ENCODE measurements around the gene KDM3A. TPM values are rescaled to one million over a fixed set of nuclear protein-coding genes. Genes with fewer than 3 reads are reported as not detected.
A peak's percentile ranks its signal among the peaks of the same experiment; 100 is the strongest.

The KDM3A gene
- total and polyA plus RNA-seq, 5 donors = 21.0 to 54.3 (median 42.3) TPM

DNA sequence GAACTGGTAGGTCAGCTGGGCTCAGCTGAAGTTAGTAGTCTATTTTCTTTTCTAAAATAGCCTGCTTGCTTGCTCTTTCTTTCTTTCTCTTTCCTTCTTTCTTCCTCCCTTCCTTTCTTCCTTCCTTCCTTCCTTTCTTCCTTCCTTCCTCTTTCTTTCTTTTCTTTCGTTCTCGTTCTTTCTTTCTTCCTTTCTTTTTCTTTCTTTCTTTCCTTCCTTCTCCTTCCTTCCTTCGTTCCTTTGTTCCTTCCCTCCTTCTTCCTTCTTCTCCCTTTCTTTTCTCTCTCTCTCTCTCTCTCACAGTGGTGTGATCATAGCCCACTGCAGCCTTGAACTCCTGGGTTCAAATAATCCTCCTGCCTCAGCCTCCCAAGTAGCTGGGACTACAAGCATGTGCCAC, 29.2 kb upstream of the KDM3A start:
- H3K27me3 ChIP-seq (ENCODE audit: control insufficient read depth, insufficient read depth) = no peaks in the 10 kb centered on the region
- 63% methylated on average over 3 of the region's 3 CpGs for WGBS
- H3K4me1 ChIP-seq (ENCODE audit: control insufficient read depth, insufficient read depth, low read length) = no peaks in the 10 kb centered on the region
- intact Hi-C loops (cut with DNase I) = no loop called here
- no peak overlapping the region for H3K4me3 ChIP-seq (ENCODE audit: low read length)
- no peak for ATAC-seq
- DNase-seq = no peak
- no peak overlapping the region for H3K27ac ChIP-seq (ENCODE audit: low read length)
- H3K9me3 ChIP-seq (ENCODE audit: control insufficient read depth, low read length) = no peaks in the 10 kb centered on the region

DNA sequence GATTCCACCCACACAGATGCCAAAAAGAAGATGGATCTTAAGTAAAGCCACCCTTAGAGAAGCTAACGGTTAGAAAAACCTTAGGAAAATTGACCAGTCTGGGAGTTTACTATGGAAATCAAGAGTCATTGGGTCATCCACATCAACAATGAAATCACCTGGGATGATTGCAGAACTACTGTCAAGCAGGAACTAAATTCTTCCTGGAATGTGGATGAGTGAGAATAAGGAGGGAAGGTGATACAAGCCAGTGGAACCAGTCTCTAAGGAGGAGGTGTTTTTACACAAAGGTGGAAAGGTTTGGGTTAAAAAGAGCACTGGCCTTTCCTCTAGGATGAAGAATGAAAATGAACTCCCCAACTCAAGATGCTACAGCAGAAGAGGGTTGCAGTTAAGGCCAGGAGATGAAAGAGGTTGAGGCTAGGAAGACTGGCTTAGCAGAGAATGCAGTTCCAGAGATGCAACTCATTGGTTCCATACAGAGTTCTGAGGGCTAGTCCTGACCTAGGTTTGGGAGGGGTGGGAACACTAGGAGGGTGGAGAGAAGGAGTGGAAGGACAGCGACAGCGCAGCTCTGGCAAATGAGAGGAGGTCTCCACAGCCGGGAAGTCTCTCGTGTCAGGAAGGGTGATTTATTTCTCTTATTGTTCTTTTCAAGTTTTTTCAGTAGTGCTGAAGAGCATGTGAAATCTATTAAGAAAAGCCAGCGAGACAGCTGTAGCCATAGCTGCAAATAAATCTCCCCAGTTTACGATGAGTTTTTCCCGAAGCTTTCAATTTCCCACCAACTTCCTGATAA, 27.7 kb upstream of the KDM3A start:
- no peak overlapping the region for H3K27ac ChIP-seq (ENCODE audit: low read length)
- peak in 1 of 2 donors; percentile 33 for ATAC-seq
- DNase-seq = no peak
- intact Hi-C loops (cut with DNase I) = no loop called here
- no peaks in the 10 kb centered on the region for H3K4me1 ChIP-seq (ENCODE audit: control insufficient read depth, insufficient read depth, low read length)
- no peaks in the 10 kb centered on the region for H3K9me3 ChIP-seq (ENCODE audit: control insufficient read depth, low read length)
- H3K27me3 ChIP-seq (ENCODE audit: control insufficient read depth, insufficient read depth) = no peaks in the 10 kb centered on the region
- no peak overlapping the region for H3K4me3 ChIP-seq (ENCODE audit: low read length)
- 43% methylated on average over 8 of the region's 8 CpGs for WGBS

DNA sequence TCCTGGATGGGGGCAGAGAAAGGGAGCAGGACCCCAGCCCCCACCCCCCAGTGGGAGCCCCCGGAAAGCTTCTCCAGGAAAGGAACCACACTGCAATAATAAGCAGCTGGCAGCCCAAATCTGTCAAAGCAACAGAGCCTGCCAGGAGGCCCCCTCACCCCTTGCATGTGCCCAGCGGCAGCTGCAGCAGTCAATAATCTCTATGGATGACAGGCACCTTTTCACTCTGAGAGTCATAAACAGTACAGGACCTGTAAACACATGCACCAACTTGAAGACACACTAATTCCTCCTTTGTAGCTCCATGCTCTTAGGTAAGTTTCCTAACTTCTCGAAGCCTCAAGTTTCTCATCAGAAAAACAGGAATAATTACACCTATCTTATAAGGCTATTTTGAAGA, 26.2 kb upstream of the KDM3A start:
- Histone ChIP-seq H3K4me3 (ENCODE audit: low read length) (no peak overlapping the region), H3K27ac (ENCODE audit: low read length) (no peak overlapping the region), H3K9me3 (ENCODE audit: control insufficient read depth, low read length) (no peaks in the 10 kb centered on the region), H3K4me1 (ENCODE audit: control insufficient read depth, insufficient read depth, low read length) (no peaks in the 10 kb centered on the region), H3K27me3 (ENCODE audit: control insufficient read depth, insufficient read depth) (no peaks in the 10 kb centered on the region)
- 64% methylated on average over 3 of the region's 3 CpGs for WGBS
- no peak for DNase-seq
- no peak for ATAC-seq
- intact Hi-C loops (cut with DNase I) = no loop called here

DNA sequence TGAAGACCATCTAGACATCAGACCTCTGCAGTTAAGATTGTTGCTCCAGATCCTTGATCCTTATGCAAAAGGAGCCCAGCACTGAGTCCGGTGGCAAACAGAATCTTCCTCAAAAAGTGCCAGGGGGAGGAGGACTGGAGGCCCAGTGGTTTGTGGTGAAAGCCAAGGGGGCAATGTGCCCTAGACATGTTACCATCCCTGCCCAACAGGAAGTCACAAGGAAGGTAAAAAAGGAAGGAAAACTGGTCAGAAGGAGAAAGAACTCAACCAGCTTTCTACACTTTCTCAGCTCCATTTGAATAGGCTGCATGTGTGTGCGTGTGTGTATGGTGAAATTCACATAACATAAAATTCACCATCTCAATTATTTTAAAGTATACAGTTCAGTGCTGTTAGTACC, 25.0 kb upstream of the KDM3A start:
- DNase-seq (no peak), ATAC-seq (no peak)
- Histone ChIP-seq H3K27ac (ENCODE audit: low read length) (no peak overlapping the region), H3K4me3 (ENCODE audit: low read length) (no peak overlapping the region), H3K27me3 (ENCODE audit: control insufficient read depth, insufficient read depth) (no peaks in the 10 kb centered on the region), H3K4me1 (ENCODE audit: control insufficient read depth, insufficient read depth, low read length) (no peaks in the 10 kb centered on the region), H3K9me3 (ENCODE audit: control insufficient read depth, low read length) (no peaks in the 10 kb centered on the region)
- intact Hi-C loops (cut with DNase I) = no loop called here
- WGBS = 82% methylated on average over 2 of the region's 2 CpGs

DNA sequence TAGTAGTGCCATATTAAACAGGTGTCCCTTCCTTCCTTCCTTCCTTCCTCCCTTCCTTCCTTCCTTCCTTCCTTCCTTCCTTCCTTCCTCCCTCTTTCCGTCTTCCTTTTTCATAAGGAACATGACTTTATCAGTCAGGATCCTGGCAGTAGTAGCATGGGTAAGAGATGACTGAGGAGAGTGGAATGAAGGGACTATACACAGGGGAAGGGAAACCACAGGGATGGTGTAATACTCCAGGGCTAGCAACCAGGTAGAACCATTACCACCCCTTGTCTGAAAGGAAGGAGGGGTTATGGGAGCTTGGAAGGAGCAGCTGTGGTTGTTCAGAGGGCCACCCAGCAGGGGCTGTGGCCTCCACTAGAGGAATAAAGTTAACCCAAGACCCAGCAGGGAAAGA, 23.2 kb upstream of the KDM3A start:
- 53% methylated on average over 1 of the region's 1 CpG for WGBS
- H3K27me3 ChIP-seq (ENCODE audit: control insufficient read depth, insufficient read depth) = no peaks in the 10 kb centered on the region
- no peak overlapping the region for H3K27ac ChIP-seq (ENCODE audit: low read length)
- no peaks in the 10 kb centered on the region for H3K9me3 ChIP-seq (ENCODE audit: control insufficient read depth, low read length)
- ATAC-seq = no peak
- intact Hi-C loops (cut with DNase I) = no loop called here
- H3K4me1 ChIP-seq (ENCODE audit: control insufficient read depth, insufficient read depth, low read length) = no peaks in the 10 kb centered on the region
- no peak for DNase-seq
- H3K4me3 ChIP-seq (ENCODE audit: low read length) = no peak overlapping the region

DNA sequence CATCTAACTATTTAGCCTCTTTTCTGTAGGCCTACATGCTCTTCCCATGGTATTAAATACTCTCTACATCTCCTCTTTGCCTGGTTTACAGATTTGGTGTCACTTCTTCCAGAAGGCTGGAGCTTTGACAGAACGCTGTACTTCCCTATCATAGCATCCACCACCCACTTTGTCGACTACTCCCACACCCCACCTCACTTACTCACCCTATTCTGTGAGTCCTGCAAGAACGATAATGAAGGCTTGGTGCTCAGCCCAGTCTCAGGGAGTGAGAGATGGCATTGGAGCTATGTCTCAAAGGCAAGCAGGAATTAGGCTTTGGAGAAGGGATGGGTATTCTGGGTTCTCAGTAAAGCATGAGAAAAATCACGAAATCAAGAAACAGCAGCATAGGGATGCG, 20.3 kb upstream of the KDM3A start:
- intact Hi-C loops (cut with DNase I) = no loop called here
- no peak overlapping the region for H3K27ac ChIP-seq (ENCODE audit: low read length)
- DNase-seq (no peak), ATAC-seq (no peak)
- no peaks in the 10 kb centered on the region for H3K27me3 ChIP-seq (ENCODE audit: control insufficient read depth, insufficient read depth)
- no peaks in the 10 kb centered on the region for H3K4me1 ChIP-seq (ENCODE audit: control insufficient read depth, insufficient read depth, low read length)
- 87% methylated on average over 5 of the region's 5 CpGs for WGBS
- H3K9me3 ChIP-seq (ENCODE audit: control insufficient read depth, low read length) = no peaks in the 10 kb centered on the region
- no peak overlapping the region for H3K4me3 ChIP-seq (ENCODE audit: low read length)

DNA sequence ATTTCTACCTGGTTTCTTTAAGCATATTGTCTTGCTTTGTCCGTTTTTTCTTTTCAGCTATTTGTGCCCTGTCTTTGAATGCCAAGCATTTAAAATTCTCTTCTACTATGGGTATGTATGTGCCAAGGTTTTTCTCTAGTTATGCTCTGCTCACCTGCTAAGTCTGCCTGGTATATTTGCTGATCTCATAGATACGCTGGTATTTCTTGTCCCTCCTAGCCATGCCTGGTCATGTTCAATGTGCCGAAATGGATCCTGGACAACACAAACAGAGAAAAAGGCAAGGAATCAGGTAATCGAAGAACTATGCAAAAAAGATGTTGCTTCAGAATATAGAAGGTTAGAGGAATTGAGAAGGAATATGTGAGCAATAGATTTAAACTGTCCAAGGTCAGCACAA, 14.9 kb upstream of the KDM3A start:
- H3K4me3 ChIP-seq (ENCODE audit: low read length) = no peak overlapping the region
- ATAC-seq (no peak), DNase-seq (no peak)
- no peak overlapping the region for H3K27ac ChIP-seq (ENCODE audit: low read length)
- 80% methylated on average over 4 of the region's 4 CpGs for WGBS
- no peaks in the 10 kb centered on the region for H3K9me3 ChIP-seq (ENCODE audit: control insufficient read depth, low read length)
- H3K4me1 ChIP-seq (ENCODE audit: control insufficient read depth, insufficient read depth, low read length) = no peaks in the 10 kb centered on the region
- H3K27me3 ChIP-seq (ENCODE audit: control insufficient read depth, insufficient read depth) = no peaks in the 10 kb centered on the region
- intact Hi-C loops (cut with DNase I) = no loop called here

DNA sequence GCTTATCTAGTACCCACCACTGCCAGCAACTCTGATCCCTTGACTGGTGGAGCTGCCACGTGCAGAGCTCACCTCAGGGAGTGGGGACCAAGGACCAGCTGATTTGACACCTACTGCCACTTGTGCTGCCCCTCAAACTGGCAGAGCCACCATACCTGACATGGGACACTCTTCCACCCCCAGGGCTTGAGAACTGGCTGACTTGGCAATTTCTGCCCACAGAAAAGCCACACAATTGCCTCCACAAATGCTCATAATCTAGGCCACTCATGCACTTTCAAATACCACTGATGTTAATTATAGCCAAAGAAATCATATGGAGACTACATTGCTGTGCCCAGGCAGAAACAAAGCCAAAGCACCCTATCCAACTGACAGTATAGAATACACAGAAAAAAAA, 11.8 kb upstream of the KDM3A start:
- WGBS = 51% methylated on average over 1 of the region's 1 CpG

DNA sequence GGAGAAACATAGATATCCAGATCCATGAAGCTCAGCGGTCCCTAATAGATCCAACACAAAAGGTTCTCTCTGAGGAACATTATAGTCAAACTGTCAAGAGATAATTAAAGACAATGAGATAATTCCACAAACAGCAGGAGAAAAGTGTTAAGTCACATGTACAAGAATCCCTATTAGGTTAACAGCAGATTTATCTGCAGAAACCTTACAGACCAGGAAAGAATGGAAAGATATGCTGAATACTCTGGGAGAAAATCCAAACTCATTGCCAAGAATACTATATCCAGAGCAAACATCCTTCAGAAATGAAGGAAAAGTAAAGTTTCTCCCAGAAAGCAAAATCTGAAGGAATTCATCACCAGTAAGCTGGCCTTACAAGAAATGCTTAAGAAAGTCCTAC, 10.8 kb upstream of the KDM3A start:
- no peak for ATAC-seq
- intact Hi-C loops (cut with DNase I) = no loop called here
- Histone ChIP-seq H3K9me3 (ENCODE audit: control insufficient read depth, low read length) (no peaks in the 10 kb centered on the region), H3K4me3 (ENCODE audit: low read length) (no peak overlapping the region), H3K4me1 (ENCODE audit: control insufficient read depth, insufficient read depth, low read length) (no peaks in the 10 kb centered on the region), H3K27me3 (ENCODE audit: control insufficient read depth, insufficient read depth) (no peaks in the 10 kb centered on the region), H3K27ac (ENCODE audit: low read length) (no peak overlapping the region)
- no peak for DNase-seq
- 92% methylated on average over 1 of the region's 1 CpG for WGBS

More for the DNA sequence above, 11.8 kb upstream of the KDM3A start:
- DNase-seq (no peak), ATAC-seq (no peak)
- H3K4me1 ChIP-seq (ENCODE audit: control insufficient read depth, insufficient read depth, low read length) = no peaks in the 10 kb centered on the region
- H3K27ac ChIP-seq (ENCODE audit: low read length) = no peak overlapping the region
- no peaks in the 10 kb centered on the region for H3K27me3 ChIP-seq (ENCODE audit: control insufficient read depth, insufficient read depth)
- intact Hi-C loops (cut with DNase I) = no loop called here
- H3K4me3 ChIP-seq (ENCODE audit: low read length) = no peak overlapping the region
- no peaks in the 10 kb centered on the region for H3K9me3 ChIP-seq (ENCODE audit: control insufficient read depth, low read length)

DNA sequence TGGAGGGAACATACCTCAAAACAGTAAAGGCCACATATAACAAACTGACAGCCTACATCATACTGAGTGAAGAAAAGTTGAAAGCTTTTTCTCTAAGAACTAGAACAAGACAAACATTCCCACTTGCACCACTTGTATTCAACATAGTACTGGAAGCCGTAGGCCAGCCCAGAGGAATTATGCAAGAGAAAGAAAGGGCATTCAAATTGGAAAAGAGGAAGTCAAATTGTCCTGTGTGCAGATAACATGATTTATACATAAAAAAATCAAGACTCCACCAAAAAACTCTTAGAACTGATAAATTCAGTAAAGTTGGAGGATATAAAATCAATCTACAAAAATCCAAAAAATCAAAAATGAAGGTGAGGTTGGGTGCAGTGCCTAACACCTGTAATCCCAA, 8.0 kb upstream of the KDM3A start:
- Histone ChIP-seq H3K4me3 (ENCODE audit: low read length) (no peak overlapping the region), H3K27me3 (ENCODE audit: control insufficient read depth, insufficient read depth) (no peaks in the 10 kb centered on the region), H3K9me3 (ENCODE audit: control insufficient read depth, low read length) (no peaks in the 10 kb centered on the region), H3K27ac (ENCODE audit: low read length) (no peak overlapping the region), H3K4me1 (ENCODE audit: control insufficient read depth, insufficient read depth, low read length) (no peaks in the 10 kb centered on the region)
- DNase-seq (no peak), ATAC-seq (no peak)
- intact Hi-C loops (cut with DNase I) = no loop called here
- WGBS = 57% methylated on average over 1 of the region's 1 CpG

DNA sequence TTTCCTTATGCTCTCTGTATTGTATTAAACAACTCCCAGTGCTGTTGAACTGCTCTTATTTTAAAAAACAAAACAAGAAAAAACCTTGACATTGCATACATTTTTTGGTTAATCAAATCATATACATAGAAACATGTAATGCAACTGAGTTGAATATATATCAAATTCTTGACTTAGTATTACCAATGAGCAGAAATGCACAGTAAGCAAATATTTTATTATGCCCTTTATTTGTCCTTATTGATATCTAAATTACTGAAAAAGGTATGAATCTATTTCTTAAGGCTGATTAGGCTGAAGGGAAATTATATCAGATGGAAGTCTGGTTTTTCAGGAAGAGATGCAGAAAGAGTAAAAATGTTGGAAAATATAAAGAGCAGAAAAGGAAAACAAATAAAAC, 6.9 kb upstream of the KDM3A start:
- intact Hi-C loops (cut with DNase I) = no loop called here
- Histone ChIP-seq H3K4me3 (ENCODE audit: low read length) (no peak overlapping the region), H3K27ac (ENCODE audit: low read length) (no peak overlapping the region), H3K9me3 (ENCODE audit: control insufficient read depth, low read length) (no peaks in the 10 kb centered on the region), H3K4me1 (ENCODE audit: control insufficient read depth, insufficient read depth, low read length) (no peaks in the 10 kb centered on the region), H3K27me3 (ENCODE audit: control insufficient read depth, insufficient read depth) (no peaks in the 10 kb centered on the region)
- no peak for DNase-seq
- no peak for ATAC-seq

DNA sequence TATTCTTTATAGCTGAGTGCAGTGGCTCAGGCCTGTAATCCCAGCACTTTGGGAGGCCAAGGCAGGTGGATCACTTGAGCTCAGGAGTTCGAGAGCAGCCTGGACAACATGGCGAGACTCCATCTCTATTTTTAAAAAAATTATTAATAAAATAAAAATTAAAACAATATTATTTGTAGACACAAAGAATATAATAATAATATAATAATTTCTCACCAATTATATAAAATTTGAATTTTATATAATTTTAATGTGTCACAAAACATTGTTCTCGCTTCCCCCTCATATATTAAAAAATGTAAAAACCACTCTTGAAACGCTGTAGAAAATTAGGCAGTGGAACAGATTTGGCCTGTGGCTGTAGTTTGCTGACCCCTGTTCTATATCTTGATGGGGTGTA, 5.6 kb upstream of the KDM3A start:
- Histone ChIP-seq H3K4me1 (ENCODE audit: control insufficient read depth, insufficient read depth, low read length) (no peaks in the 10 kb centered on the region), H3K27me3 (ENCODE audit: control insufficient read depth, insufficient read depth) (no peaks in the 10 kb centered on the region), H3K27ac (ENCODE audit: low read length) (no peak overlapping the region), H3K4me3 (ENCODE audit: low read length) (no peak overlapping the region), H3K9me3 (ENCODE audit: control insufficient read depth, low read length) (no peaks in the 10 kb centered on the region)
- WGBS = 92% methylated on average over 4 of the region's 4 CpGs
- intact Hi-C loops (cut with DNase I) = no loop called here
- ATAC-seq (no peak), DNase-seq (no peak)
